AG09309 (cell line): ENCODE results near the gene CEACAM21.

ENCODE experiments used
- DNase-seq: peaks from one replicate; pipeline ENCODE4 v3.0.0-alpha.2; 2010; ENCODE audit warnings: low read depth
- H3K4me3 ChIP-seq: 2 replicates; pipeline ENCODE4 v1.5.1; 2011; ENCODE audit warnings: mild to moderate bottlenecking, low read depth, low read length, moderate library complexity; ENCODE audit not compliant: control insufficient read depth
- TF ChIP-seq, protein P1 (sequence below): IDR thresholded peaks from 2 replicates; pipeline ENCODE4 v1.5.1; 2011; ENCODE audit warnings: mild to moderate bottlenecking, low read depth, low read length, inconsistent platforms; ENCODE audit not compliant: insufficient read depth, control insufficient read depth; ENCODE audit errors: missing control alignments

The CEACAM21 gene

DNA sequence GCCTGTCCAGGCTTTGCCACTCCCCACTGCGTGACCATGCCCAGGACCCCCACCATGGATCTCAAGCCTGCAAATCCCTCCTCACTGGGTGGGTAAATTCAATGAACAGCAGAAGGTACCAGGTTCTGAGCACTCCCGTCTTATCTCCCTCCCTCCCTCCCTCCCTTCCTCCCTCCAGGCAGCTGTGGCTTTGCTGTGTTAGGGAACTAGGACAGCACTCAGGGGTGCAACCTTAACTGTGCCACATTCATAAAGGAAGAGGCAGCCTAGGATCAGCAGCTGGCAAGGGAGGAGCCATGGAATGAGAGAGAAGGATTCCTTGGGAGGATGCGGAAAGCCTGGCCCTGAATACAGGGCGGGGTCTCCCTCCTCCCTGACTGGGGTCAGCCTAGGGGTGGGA lies 45.3 kb downstream of the CEACAM21 start:
- no peak for DNase-seq
- TF ChIP-seq, protein P1, sequence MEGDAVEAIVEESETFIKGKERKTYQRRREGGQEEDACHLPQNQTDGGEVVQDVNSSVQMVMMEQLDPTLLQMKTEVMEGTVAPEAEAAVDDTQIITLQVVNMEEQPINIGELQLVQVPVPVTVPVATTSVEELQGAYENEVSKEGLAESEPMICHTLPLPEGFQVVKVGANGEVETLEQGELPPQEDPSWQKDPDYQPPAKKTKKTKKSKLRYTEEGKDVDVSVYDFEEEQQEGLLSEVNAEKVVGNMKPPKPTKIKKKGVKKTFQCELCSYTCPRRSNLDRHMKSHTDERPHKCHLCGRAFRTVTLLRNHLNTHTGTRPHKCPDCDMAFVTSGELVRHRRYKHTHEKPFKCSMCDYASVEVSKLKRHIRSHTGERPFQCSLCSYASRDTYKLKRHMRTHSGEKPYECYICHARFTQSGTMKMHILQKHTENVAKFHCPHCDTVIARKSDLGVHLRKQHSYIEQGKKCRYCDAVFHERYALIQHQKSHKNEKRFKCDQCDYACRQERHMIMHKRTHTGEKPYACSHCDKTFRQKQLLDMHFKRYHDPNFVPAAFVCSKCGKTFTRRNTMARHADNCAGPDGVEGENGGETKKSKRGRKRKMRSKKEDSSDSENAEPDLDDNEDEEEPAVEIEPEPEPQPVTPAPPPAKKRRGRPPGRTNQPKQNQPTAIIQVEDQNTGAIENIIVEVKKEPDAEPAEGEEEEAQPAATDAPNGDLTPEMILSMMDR: no peak
- H3K4me3 ChIP-seq: no peak overlapping the region

DNA sequence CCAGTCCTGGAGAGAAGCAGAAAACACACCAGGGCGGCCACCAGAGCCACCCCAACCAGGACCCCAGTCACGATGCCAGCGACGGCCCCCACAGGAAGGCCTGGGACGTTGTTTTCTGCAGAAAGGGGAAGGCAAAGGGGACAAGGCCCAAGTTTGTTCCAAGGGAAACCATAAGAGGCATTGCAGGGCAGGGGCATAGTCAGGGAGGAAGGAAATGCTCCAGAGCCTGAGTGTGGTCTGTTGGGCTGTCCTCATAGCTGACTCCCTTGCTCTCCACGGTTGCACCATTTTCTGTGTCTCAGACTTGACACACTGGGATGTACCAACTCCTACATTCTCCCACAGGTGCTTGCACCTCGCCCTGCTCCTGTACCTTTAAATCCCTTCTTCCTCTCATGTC lies 45.7 kb downstream of the CEACAM21 start:
- DNase-seq: no peak
- no peak overlapping the region for H3K4me3 ChIP-seq
- TF ChIP-seq, protein P1: no peak

DNA sequence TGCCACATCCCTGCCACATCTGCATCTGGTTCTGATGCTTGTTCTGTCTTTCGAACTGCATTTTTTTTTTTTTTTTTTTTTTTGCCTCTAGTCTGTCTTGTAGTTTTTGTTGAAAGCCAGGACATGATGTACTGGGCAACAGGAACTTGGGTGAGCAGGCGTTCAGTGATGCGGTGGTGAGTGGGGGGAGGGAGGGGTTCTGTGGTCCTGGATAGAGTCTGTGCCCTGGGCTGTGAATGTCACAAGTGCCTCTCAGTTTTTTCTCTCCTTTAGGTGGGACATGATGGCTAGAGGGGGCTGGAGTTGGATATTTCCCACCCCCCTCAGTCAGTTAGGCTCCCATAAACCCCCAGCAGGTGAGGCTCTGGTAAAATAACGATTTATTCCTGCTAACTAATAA lies 47.4 kb downstream of the CEACAM21 start:
- TF ChIP-seq, protein P1: no peak
- DNase-seq: no peak
- H3K4me3 ChIP-seq: no peak overlapping the region

DNA sequence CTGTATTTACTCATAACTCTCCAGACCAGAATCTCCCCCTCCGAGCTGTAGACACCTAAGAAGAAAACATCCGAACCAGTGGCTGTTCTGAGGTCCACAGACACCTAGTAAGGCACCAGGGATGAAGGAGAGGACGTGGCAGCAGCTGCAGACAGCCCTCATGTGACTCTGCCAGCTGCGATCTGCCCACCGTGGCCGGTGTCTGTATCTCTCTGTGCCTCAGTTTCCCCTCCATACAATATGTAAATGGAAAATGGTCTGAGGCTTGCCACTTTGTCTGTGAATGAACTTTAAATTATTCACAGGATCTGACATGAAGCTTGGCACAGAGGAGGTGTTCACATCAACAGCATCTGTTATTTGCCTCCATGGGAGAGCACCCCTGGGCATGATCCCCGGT lies 48.5 kb downstream of the CEACAM21 start:
- H3K4me3 ChIP-seq: no peak overlapping the region
- no peak for DNase-seq
- TF ChIP-seq, protein P1: no peak

DNA sequence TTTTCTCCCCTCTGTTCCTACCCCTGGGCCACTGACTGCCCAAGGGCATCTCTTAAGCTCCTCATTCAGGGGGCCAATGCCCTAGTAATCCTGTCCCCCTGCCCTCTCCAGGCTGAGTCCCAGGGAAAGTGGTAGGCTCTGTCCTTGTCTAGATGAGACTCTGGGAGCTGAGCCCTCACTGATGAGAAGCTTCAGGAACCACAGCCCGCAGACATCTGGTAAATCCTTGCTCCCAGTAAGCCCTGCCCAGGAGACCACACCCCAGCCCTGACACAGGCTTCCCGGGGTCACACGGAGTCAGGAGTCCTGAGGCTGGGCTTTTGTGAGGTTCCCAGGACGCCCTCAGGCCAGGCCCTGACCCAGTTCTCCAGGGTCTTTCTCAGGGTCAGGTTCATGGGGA lies 49.0 kb downstream of the CEACAM21 start:
- no peak overlapping the region for H3K4me3 ChIP-seq
- TF ChIP-seq, protein P1: no peak
- no peak for DNase-seq

DNA sequence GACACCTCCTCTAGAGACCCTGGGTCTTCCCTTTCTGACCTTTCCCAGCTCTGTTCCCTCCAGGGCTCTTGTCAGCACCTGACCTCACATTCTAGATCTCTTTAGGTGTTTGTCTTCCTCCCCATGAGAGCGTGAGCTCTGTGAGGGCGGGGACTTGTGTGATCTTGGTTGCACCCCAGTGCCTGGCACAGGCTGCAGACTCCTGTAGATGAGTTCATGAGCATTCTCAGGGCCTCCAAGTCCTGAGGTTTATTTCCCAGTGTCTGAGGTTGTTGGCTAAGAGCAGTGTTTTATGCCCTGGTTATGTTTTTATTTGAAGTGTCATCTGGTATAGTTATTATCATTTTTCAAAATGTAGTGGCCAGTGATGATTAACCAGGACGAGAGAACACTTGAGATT lies 50.3 kb downstream of the CEACAM21 start:
- H3K4me3 ChIP-seq: no peak overlapping the region
- TF ChIP-seq, protein P1: no peak
- no peak for DNase-seq

DNA sequence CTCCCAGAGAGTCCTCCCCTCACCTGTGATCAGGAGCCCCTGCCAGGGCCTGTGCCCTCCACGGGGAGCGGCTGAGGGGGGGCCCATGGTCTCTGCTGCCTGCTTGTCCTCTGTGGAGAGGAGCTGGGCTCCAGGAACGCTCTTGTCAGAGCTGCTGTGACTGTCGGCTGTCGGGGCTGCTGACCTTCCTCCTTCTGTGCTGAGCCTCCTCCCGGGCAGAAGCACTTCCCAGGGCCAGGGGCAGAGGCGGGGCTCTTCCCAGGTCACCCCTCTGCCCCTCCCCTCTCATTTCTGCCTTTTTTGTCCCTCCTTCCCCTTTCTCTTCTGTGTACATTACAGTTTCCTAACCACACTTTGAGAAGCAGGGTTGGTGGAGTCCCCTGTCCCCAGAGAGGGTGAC lies 50.9 kb downstream of the CEACAM21 start, which contains the start of gene CEACAM4:
Gene CEACAM4 (minus strand): TSS at position 198 of the 400 bp plus-strand sequence. CDS start 111 bp downstream, at position 87.
- DNase-seq: no peak
- TF ChIP-seq, protein P1: no peak
- no peak within 1 kb of the TSS for H3K4me3 ChIP-seq
